H1 (cell line): Measurements from ENCODE around the gene COL17A1. TPM values are rescaled to one million over a fixed set of nuclear protein-coding genes. Genes with fewer than 3 reads are reported as not detected.

ENCODE experiments used
- ATF3 ChIP-seq: IDR thresholded peaks from 2 replicates; pipeline ENCODE4 v1.6.1; 2011; ENCODE audit warnings: low read depth, mild to moderate bottlenecking, low read length; ENCODE audit not compliant: insufficient read depth
- GTF2F1 ChIP-seq: IDR thresholded peaks from 2 replicates; pipeline ENCODE4 v1.6.1; 2012; ENCODE audit warnings: low read depth, low read length, improper control_type of control experiment, borderline replicate concordance
- KDM4A ChIP-seq: IDR thresholded peaks from one replicate; pipeline ENCODE4 v1.7.1; 2012; ENCODE audit warnings: low read depth, mild to moderate bottlenecking, moderate library complexity, low read length, inconsistent platforms; ENCODE audit not compliant: severe bottlenecking
- MAX ChIP-seq: IDR thresholded peaks from 2 replicates; pipeline ENCODE4 v1.6.1; 2012; ENCODE audit warnings: inconsistent platforms
- RAD21 ChIP-seq, 2 experiments: IDR thresholded peaks in 1 of 2; conservative IDR thresholded peaks in 1 of 2; 2 replicates each; pipeline ENCODE4 v1.6.1; 2011; ENCODE audit warnings: low read depth in 2 of 2, low read length in 2 of 2, improper control_type of control experiment in 1 of 2, inconsistent platforms in 1 of 2, mild to moderate bottlenecking in 1 of 2, moderate library complexity in 1 of 2
- RNF2 ChIP-seq: fragments of 200-900, 300-1000 bp; sonication (generic); IDR thresholded peaks from 2 replicates; pipeline ENCODE4 v1.7.1; 2016; ENCODE audit warnings: borderline replicate concordance, low read depth, mild to moderate bottlenecking, antibody characterized with exemption, low read length; ENCODE audit not compliant: poor library complexity, severe bottlenecking; ENCODE audit errors: missing control alignments
- RXRA ChIP-seq: IDR thresholded peaks from 2 replicates; pipeline ENCODE4 v1.6.1; 2011; ENCODE audit warnings: low read depth, mild to moderate bottlenecking, low read length, moderate library complexity; ENCODE audit not compliant: insufficient read depth
- SIX5 ChIP-seq: IDR thresholded peaks from 2 replicates; pipeline ENCODE4 v1.6.1; 2011; ENCODE audit warnings: mild to moderate bottlenecking, low read depth, low read length
- USF2 ChIP-seq: IDR thresholded peaks from 2 replicates; pipeline ENCODE4 v1.6.1; 2011; ENCODE audit warnings: low read length, improper control_type of control experiment
- polyA plus RNA-seq, 7 experiments: library from polyadenylated mRNA; depleted of rRNA in 3 of 7; stranded (reverse) in 5 of 7; unstranded in 2 of 7; fragments of >200 nt in 5 of 7; fragments of 200-250 nt in 2 of 7; gene quantifications; 1 replicate in 5 of 7; 2 replicates in 1 of 7; 4 replicates in 1 of 7; pipeline versions ENCODE4 v1.2.1 to v1.2.3, GENCODE V29; 2011 to 2013; ENCODE audit warnings: missing spikeins in 2 of 7, mixed read lengths in 2 of 7
- total RNA-seq: library from RNA; stranded (reverse); fragmentation: NEBNext Ultra II Directional; extraction: Animal tissue kit (Norgen Biotek cat#: 25700); gene quantifications from 2 replicates; pipeline ENCODE4 v1.2.1, GENCODE V29; 2021

Gene COL17A1
- total and polyA plus RNA-seq, 2 of the 8 experiments (the other 6 are each of a cell fraction or from before 2014, with no cell fraction given) = 0.35 to 0.37 TPM

- TF ChIP-seq RAD21 (IDR thresholded peaks at IDR 0.05 in 1 of 2, conservative IDR thresholded peaks at IDR 0.05 in 1 of 2; ENCODE audit: low read depth in 2 of 2, low read length in 2 of 2) (no peak), ATF3 (no peak), SIX5 (no peak), KDM4A (no peak), GTF2F1 (no peak), RNF2 (no peak), RXRA (no peak), USF2 (no peak), MAX (no peak)
Observed at GRCh38 chr10:104037261-104037951, 48.3 kb downstream of the COL17A1 start (continued).
